ENCODE measurements around the gene TRERF1. TPM values are rescaled to one million over a fixed set of nuclear protein-coding genes. Genes with fewer than 3 reads are reported as not detected.

The TRERF1 gene
- total and polyA plus RNA-seq, 9 donors = 4.5 to 13.7 (median 7.8) TPM

- Histone ChIP-seq H3K4me1 (ENCODE audit: insufficient read depth) (peaks cover 5% of the 10 kb centered on the region), H3K9me3 (no peaks in the 10 kb centered on the region), H3K4me3 (no peak overlapping the region), H3K27ac (no peak overlapping the region), H3K36me3 (no peaks in the 10 kb centered on the region), H3K27me3 (no peaks in the 10 kb centered on the region)
- DNase-seq = peak; percentile 60 to 81 (median 70)
- intact Hi-C loops (cut with DNase I) = loop anchor here in 2 of 4 donors (10.0 kb wide), 1 partner anchor 283 kb away; no protein-coding TSS in a partner anchor
- TF ChIP-seq EP300 (IDR thresholded peaks at IDR 0.05) (no peak), CTCF (IDR thresholded peaks at IDR 0.05) (no peak), POLR2A (IDR thresholded peaks at IDR 0.05) (no peak)
- 22 to 31% (median 24%) methylated on average over 8 to 9 of the region's 9 CpGs for WGBS, 3 donors
Observed at GRCh38 chr6:42251911-42252637, 199.7 kb downstream of the TRERF1 start.

- DNase-seq = no peak
- H3K9me3 ChIP-seq = no peaks in the 10 kb centered on the region
- no peak overlapping the region for H3K27ac ChIP-seq
- peaks cover 5% of the 10 kb centered on the region for H3K4me1 ChIP-seq (ENCODE audit: insufficient read depth)
- intact Hi-C loops (cut with DNase I) = loop anchor here in 2 of 4 donors (10.0 kb wide), 1 partner anchor 283 kb away; no protein-coding TSS in a partner anchor
- H3K4me3 ChIP-seq = no peak overlapping the region
- 35 to 54% (median 45%) methylated on average over 1 of the region's 1 CpG for WGBS, 3 donors
- H3K36me3 ChIP-seq = no peaks in the 10 kb centered on the region
- TF ChIP-seq POLR2A (IDR thresholded peaks at IDR 0.05) (no peak), CTCF (IDR thresholded peaks at IDR 0.05) (no peak), EP300 (IDR thresholded peaks at IDR 0.05) (no peak)
- H3K27me3 ChIP-seq = no peaks in the 10 kb centered on the region
Observed at GRCh38 chr6:42251500-42251899, 200.2 kb downstream of the TRERF1 start.

- 55 to 71% (median 64%) methylated on average over 10 of the region's 10 CpGs for WGBS, 3 donors
Observed at GRCh38 chr6:42250274-42250931, 201.3 kb downstream of the TRERF1 start.

GRCh38 chr6:42249279-42249678 lies 202.4 kb downstream of the TRERF1 start:
- no peak for DNase-seq
- Histone ChIP-seq H3K9me3 (no peaks in the 10 kb centered on the region), H3K4me1 (ENCODE audit: insufficient read depth) (peaks cover 5% of the 10 kb centered on the region), H3K4me3 (no peak overlapping the region), H3K27ac (no peak overlapping the region), H3K36me3 (no peaks in the 10 kb centered on the region), H3K27me3 (no peaks in the 10 kb centered on the region)
- no peak for TF ChIP-seq POLR2A (IDR thresholded peaks at IDR 0.05)
- no peak for TF ChIP-seq CTCF (IDR thresholded peaks at IDR 0.05)
- WGBS, 3 donors = 67 to 76% (median 74%) methylated on average over 3 of the region's 3 CpGs
- intact Hi-C loops (cut with DNase I) = no loop called here

More at GRCh38 chr6:42250274-42250931, 201.3 kb downstream of the TRERF1 start:
- Histone ChIP-seq H3K36me3 (no peaks in the 10 kb centered on the region), H3K27me3 (no peaks in the 10 kb centered on the region), H3K9me3 (no peaks in the 10 kb centered on the region), H3K4me1 (ENCODE audit: insufficient read depth) (peaks cover 5% of the 10 kb centered on the region), H3K27ac (no peak overlapping the region), H3K4me3 (no peak overlapping the region)
- no peak for DNase-seq
- no peak for TF ChIP-seq CTCF (IDR thresholded peaks at IDR 0.05)
- no peak for TF ChIP-seq EP300 (IDR thresholded peaks at IDR 0.05)
- TF ChIP-seq POLR2A (IDR thresholded peaks at IDR 0.05) = no peak
- intact Hi-C loops (cut with DNase I) = loop anchor here in 2 of 4 donors (10.0 kb wide), 1 partner anchor 284 kb away; no protein-coding TSS in a partner anchor
